GM18870 (cell line): Measurements from ENCODE around the gene SPTBN4.
"Not testable (repeated sequence)": the region's sequence is repeated elsewhere in the genome, so short reads cannot be mapped to it uniquely, and the experiment has no call there.

Source experiments
- ATAC-seq: cut with Tn5 transposase; IDR thresholded peaks from one replicate; pipeline ENCODE4 v1.9.1; 2021; ENCODE audit warnings: moderate library complexity; ENCODE audit not compliant: unreplicated experiment

The SPTBN4 gene

DNA sequence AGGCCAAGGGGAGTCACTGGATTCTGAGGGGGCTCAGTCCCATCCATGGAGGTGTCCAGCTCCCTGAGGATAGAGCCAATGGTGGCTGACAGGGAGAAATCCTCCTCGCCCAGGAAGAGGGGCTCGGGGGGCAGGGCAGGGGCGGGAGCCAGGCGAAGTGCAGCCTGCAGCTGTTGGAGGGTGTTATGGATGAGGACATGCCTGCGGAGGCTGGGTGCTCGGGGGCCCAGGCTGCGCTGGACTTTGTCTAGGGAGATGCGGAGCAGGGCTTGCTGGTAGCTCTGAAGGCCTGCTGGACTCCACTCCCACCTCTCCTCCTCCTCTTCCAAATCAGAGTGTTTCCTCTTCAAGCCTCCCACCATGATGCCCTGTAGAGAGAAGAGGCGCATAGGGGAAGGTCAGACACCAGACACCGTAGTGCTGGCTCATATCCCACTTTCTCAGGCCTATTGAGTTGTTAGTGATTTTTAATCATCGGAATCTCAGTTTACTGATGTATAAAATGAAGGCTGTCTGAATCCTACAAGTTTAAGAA, 25.0 kb upstream of the SPTBN4 start:
- no peak for ATAC-seq

DNA sequence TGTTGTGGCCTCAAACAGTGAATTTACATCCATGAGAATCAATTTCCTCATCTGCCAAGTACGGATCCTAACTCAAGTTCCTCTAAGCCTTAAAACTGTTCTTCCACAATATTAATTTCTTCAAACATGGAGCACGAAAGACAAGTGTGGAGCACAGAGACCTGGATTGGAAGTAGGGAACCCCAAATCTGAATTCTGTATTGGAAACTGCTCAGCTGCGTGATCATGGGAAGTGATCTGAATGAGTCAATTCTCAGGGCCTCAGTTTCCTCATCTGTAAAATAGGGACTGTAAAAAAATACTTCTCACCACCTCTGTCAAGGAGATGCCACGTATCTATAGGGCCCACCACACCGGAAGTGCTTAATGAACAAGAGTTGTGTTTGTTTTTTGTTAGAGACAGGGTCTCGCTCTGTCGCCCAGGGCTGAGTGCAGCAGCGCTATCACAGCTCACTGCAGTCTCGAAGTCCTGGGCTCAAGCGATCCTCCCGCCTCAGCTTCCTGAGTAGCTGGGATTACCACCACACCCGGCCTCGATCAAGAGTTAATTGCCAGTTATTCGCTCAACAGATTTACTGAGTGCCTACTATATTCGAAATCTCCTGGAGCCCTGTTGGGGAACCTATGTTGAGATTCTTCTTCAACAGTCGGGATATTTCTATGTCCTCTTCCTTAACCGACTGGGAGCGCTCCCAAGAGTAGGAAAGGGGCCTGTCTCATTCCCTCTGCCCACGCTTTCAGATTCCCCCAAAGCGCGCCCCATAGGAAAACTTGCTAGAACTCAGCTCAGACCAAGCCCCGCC, 24.3 kb upstream of the SPTBN4 start:
- ATAC-seq = no peak

DNA sequence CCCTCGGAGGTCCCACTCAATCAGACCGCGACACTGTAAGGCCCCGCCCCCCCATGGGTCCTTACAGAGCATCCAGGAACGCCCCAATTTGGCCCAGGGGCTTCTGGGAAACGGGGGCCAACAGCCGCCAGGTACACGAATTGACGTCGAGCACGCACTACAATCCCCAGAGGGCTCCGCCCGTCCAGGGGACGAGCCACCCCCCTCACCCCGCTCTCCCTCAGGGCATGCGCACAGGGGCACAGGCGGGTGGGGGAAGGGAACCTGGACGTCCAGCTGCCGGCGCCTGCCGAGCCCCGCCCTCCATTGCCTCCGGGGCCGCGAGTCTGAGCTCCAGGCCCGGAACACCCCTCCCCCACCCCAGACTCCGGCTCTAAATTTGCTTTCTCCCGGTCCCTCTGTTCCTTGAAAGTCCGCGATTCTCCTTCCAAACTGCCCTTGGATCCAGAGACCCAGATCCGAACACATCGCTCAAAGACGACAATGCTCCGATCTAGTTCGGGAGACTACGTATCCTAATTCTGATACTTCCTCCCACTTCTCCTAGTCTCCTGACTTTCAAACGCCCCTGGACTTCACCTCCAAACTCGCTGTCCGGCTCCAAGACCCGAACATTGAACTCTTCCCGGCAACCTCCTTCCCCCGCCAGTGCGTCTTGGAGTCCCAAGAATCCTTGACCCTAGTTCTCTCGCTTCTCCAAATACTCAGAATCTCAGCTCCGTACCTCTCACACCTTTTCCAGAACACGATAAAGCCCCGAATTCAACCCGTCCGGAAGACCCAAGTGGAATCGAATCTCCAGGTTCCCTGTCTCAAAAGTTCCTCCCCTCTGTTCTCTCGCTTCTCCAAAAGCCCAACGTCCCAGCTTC, 23.4 kb upstream of the SPTBN4 start:
- ATAC-seq = peak; percentile 51

DNA sequence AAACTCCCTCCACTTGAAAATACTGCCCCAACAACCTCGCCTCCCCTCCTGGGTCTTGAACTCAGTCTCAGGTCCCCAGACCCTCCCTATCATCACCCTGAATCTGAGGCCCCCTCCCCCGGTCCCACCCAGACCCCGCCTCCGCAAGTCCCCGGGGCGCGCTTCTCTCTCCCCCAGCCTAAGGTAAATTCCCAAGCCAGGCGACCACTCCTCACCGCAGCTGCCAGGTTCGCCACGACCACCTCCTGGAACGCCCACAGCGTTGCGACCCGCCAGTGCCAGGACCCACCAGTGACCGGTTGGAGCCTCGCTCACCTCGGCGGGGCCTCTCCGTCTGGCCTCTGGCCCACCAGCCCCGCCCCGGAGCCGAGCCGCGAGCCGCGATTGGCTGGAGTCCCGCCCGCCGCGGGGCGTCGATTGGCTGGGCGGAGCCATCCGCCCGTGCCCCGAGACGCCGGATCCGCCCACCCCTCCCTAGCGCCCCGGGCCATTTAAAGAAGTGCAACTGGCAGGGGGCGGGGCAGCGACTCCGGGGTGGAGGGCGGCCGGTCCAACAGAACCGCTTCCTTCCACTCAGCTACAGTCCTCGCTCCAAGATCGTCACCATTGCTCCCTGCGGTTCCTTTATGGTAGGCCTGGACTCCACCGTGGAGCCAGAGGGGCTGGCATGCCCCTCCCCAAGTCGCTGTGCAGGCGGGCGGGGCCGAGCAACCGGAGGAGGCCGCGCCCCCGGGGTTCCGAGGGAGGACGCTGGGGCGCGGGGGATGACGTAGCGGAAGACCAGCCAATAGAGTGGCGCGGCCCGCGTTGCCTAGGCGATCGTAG, 22.6 kb upstream of the SPTBN4 start, which contains the start of gene SERTAD3:
SERTAD3 (minus strand) TSS at position 336 of the 825 bp plus-strand sequence. CDS start 2,255 bp downstream, outside the sequence.
- ATAC-seq = peak; percentile 47

DNA sequence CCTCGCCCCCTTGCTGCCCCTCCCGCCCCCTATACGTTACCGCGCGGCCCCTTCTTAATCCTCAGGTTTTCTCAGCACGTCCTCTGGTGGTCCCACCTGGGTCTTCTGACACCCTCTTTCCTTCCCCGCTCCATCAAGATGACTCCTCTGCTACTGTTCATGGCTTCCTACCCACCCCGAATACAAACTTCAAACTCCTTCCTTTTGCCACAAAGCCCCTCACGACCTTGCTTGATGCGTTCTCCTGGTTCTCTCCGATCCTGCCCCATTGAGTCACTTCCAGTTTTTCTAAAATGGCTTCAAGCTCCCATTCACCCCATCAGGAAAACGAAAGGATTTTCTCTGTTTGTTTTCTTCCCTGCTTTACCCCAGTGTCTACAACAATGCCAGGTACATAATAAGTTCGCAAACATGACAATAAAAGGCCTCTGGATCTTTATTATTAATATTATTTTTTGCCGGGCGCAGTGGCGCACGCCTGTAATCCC, 21.9 kb upstream of the SPTBN4 start:
- ATAC-seq = no peak

DNA sequence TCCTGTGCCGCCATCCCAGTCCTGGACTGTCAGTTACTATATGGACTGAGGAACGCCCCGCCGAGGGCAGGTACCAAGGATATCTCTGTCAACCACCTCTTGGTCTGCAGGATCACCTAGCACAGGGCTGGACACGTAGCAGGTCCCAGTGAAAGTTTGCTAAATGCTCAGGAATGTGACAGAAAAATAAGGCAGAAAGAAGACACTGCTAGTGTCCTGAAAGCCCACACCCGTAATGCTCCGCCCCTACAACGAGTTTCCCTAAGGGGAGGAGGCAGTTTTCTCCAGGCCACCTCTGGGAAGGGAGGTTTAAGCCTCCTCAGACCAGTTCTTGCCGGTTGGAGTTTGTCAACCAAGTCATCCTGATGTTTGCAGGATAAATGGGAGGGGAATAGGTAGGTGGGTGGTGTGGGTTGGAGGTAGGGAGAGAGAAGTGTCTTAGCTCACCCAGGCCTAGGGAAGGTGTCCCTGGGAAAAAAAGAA, 21.0 kb upstream of the SPTBN4 start:
- no peak for ATAC-seq

DNA sequence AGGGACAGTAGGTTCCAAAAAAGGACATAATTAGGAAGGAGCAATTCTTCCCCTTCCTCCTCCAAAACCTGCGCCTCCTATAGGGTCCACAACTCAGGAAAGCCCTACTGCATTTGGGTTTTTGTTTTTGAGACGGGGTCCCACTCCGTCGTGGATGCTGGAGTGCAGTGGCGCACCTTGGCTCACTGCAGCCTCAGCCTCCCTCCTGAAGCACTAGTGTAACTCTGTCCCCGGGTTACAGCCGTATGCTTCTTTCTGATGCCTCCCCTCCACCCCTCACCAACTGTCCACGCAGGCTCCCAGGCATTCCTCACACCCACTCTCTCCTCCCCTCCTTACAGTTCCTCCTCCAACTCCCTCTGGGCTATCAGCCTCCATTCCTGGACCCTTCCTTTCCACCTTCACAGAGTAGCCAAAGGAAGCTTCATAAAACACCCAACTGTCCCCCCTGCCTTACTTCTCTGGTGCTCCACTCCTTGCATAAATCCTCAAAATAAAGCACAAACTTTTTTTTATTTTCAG, 20.5 kb upstream of the SPTBN4 start:
- ATAC-seq = no peak

DNA sequence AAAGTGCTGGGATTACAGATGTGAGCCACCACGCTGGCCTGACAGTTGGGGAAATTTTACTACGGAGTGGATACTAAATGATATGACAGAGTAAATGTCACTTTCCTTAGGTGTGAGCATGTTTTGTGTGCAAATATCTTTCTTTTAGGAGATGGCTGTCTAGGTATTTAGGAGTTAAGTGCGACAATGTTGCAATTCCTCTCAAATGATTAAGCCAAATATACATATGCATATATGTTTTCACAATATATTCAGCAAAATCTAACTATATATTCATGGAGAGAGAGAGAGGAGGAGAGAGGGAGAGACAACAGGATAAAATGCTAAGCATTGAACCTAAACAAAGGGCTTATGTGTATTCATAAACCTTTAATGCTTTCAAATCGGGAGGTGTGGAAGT, 17.3 kb upstream of the SPTBN4 start:
- no peak for ATAC-seq

DNA sequence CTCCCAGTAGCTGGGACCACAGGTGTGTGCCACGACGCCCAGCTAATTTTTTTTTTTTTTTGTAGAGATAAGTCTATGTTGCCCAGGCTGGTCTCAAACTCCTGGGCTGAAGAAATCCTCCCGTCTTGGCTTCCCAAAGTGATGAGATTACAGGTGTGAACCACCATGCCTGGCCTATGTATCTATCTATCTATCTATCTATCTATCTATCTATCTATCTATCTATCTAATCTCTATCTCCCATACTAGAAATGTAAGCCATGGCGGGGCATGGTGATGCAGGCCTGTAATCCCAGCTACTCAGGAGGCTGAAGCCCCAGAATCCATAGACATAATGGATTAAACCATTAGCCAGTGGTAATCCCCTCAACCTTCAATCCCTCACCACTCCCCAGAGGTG, 16.1 kb upstream of the SPTBN4 start:
- no peak for ATAC-seq

DNA sequence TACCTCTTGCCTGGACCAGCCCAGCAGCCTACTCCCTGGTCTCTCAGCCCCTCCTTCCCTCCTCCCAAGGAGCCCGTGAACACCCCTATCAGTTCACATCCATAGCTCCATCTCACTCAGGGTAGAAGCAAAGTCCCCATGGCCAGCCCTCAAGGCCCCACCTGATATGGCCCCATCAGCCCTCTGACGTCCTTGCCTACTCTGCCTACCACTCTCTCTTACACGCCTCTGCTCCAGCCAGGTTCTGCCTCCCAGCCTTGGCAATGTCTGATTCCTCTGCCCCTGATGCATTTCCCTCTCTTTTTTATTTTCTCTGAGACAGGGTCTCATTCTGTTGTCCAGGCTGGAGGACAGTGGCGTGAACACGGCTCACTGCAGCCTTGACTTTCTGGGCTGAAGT, 14.8 kb upstream of the SPTBN4 start:
- no peak for ATAC-seq

DNA sequence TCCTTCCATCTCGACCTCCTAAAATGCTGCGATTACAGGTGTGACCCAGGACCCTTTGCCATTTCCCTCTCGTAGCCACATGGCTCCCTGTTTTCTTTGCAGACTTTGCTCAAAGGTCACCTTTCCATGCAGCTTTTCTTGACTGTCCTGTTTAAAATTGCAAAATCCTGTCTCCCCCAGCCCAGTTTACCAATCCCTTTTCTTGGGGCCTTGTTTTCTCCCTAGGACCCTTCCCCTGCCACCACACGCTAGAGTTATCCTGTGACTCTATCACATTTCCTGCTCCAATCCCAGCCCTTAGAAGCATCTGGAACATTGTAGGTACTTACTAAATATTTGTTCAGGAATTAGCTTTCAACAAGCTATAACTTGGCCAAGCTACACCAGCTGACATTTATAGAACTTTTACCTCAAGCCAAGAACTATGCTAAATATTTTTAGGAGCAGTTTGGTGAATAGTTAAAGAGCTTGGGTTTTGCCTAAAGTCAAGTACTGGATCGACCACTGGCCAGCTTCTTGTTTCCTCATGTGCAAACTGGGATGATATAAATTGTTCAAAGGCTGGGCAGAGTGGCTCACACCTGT, 13.6 kb upstream of the SPTBN4 start:
- no peak for ATAC-seq

DNA sequence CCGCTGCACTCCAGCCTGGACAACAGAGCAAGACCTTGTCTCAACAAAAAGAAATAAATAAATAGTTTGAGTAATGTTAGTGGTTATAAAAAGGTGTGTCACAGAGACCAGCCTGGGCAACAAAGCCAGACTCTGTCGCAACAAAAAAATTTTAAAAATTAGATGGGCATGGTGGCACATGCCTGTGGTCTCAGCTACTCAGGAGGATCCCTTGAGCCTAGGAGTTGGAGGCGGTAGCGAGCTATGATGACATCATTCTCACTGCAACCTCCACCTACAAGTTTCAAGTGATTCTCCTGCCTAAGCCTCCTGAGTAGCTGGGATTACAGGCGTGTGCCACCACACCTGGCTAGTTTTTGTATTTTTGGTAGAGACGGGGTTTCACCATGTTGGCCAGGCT, 12.9 kb upstream of the SPTBN4 start:
- not testable (repeated sequence) for ATAC-seq

DNA sequence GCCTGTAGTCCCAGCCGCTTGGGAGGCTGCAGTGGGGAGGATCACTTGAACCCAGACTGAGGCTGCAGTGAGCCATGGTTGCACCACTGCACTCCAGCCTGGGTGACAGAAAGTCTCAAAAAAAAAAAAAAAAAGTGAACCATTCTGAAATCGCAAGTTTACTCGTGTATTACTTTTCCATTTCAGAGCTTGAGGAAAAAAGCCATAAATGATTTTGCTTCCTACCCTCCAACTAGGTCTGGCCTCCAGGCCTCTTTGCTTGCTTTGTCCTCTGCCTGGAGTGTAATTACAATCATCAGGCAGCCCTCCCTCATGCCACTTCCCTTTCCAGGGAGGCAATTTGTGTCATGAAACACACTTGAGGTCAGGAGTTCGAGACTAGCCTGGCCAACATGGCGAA, 9.8 kb upstream of the SPTBN4 start:
- ATAC-seq = no peak

DNA sequence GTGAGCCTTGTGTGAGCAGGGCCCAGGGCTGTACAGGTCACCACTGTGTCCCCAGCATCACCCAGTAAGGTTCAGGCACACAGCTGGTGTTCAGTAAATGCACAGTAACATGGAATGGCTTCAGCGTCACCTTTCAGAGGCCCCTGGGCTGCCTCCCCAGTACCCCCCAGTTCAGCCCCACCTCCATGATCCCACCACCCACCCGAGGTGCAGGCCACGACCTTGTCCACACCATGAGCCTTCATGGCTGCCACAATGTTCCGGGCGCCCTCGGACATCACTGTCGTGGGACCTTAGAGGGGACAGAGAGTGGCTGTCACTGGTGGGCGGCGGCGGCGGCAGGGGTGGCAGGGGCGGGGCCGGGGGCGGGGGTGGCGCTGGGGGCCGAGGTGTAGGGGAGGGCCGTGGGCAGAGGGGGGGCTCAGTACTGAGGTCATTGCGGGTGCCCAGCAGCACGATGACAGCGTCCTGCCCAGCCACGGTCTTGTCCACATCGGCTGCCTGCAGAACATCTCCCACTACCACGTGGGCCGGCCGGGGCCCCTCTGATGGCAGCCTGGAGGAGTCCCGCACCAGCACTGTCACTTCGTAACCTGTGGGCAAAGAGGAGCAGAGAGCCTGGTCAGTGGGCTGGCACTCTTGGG, 8.7 kb upstream of the SPTBN4 start:
- no peak for ATAC-seq

DNA sequence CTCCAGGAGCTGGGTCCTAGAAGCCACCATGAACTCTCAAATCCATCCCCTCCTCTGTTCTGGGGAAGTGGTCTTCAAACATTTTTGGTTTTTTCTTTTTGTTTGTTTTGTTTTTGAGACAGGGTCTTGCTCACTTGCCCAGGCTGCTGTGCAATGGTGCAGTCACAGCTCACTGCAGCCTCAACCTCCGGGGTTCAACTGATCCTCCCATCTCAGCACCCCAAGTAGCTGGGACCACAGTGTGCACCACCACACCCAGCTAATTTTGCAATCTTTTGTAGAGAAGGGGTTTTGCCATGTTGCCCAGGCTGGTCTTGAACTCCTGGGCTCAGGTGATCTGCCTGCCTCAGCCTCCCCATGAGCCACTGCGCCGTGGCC, 8.2 kb upstream of the SPTBN4 start:
- no peak for ATAC-seq

DNA sequence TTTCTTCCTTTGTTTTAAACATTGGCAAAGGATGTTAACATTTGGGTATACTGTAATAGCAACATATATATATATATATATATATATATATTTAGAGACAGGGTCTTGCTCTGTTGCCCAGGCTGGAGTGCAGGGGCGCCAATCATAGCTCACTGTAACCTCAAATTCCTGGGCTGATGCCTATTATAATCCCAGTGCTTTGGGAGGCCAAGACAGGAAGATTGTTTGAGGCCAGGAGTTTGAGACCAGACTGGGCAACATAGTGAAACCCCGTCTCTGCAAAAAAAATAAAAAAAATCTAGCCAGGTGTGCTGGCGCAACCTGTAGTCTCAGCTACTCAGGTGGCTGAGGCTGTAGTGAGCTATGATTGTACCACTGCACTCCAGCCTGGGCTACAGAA, 6.6 kb upstream of the SPTBN4 start:
- ATAC-seq = no peak

DNA sequence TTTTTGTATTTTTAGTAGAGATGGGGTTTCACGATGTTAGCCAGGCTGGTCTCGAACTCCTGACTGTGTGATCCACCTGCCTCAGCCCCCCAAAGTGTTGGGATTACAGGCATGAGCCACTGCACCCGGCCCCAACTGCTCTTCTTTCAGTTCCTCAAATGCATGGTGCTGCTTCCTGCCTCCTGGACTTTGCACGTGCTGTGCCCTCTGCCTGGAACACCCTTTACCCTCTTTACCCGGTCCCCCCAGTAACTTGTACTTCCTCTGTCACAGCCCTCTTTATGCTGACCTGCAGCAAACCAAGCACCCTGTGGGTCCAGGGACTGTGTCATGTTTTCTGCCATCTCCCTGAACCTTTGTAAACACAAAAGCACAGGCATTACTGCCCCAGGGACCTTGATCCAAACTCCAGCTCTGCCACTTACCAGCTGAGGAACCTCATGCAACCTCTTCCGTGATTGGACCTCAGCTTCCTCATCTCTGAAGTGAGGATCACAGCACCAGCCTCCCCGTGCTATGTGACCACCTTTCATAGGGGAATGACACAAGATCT, 5.1 kb upstream of the SPTBN4 start:
- no peak for ATAC-seq

DNA sequence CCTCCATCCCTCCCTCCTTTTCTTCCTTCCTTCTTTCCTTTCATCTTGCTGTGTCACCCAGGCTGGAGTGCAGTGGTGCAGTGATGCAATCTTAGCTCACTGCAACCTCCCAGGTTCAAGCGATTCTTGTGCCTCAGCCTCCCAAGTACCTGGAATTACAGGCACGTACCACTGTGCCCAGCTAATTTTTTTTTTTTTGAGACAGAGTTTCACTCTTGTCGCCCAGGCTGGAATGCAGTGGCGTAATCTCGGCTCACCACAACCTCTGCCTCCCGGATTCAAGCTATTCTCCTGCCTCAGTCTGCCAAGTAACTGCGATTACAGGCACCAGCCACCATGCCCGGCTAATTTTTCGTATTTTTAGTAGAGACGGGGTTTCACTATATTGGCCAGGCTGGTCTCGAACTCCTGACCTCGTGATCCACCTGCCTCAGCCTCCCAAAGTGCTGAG, 3.2 kb upstream of the SPTBN4 start:
- not testable (repeated sequence) for ATAC-seq
